Natural killer cell treated with Interleukin-12 subunit alpha and Interleukin-12 subunit beta and Interleukin-15 and Interleukin-18, amount 100 ng/mL, for 72 hours (primary cell): Measurements from ENCODE around the gene PLA2G1B. TPM values are rescaled to one million over a fixed set of nuclear protein-coding genes. Genes with fewer than 3 reads are reported as not detected.
"Not testable (repeated sequence)": the region's sequence is repeated elsewhere in the genome, so short reads cannot be mapped to it uniquely, and the experiment has no call there.

ENCODE experiments used
- ATAC-seq, 2 donors: fragments of 150-1000 bp; cut with Tn5 transposase in 1 of 2; sonication (Bioruptor Pico), chemical (Tn5 transposase) in 1 of 2; 2 replicates each; pipeline ENCODE4 v1.10.0; 2021
- DNase-seq: peaks from one replicate; pipeline ENCODE4 v3.0.0; 2022; ENCODE audit warnings: low spot score
- H3K27ac Mint-ChIP-seq, 2 donors: 1 replicate in 1 of 2; 2 replicates in 1 of 2; pipeline ENCODE4 v1.8.0; 2022; ENCODE audit warnings: mixed read lengths in 2 of 2, mild to moderate bottlenecking in 1 of 2, moderate library complexity in 1 of 2
- H3K27me3 Mint-ChIP-seq, 2 donors: 1 replicate in 1 of 2; 2 replicates in 1 of 2; pipeline ENCODE4 v1.8.0; 2022; ENCODE audit warnings: mixed read lengths in 2 of 2
- H3K36me3 Mint-ChIP-seq: one replicate; pipeline ENCODE4 v1.8.0; 2022; ENCODE audit warnings: mixed read lengths
- H3K4me1 Mint-ChIP-seq, 2 donors: 1 replicate in 1 of 2; 2 replicates in 1 of 2; pipeline ENCODE4 v1.8.0; 2022; ENCODE audit warnings: low read depth in 2 of 2, mixed read lengths in 2 of 2, mild to moderate bottlenecking in 1 of 2
- H3K4me3 Mint-ChIP-seq: one replicate; pipeline ENCODE4 v1.8.0; 2022; ENCODE audit warnings: mixed read lengths
- H3K9me3 Mint-ChIP-seq: 2 replicates; pipeline ENCODE4 v1.8.0; 2022; ENCODE audit warnings: mixed read lengths
- total RNA-seq, 2 donors: library from RNA; stranded (reverse); gene quantifications; one replicate each; pipeline ENCODE4 v1.2.3, GENCODE V29; 2022

PLA2G1B gene
- total RNA-seq, 2 donors from 2014 or later, result not detected

DNA sequence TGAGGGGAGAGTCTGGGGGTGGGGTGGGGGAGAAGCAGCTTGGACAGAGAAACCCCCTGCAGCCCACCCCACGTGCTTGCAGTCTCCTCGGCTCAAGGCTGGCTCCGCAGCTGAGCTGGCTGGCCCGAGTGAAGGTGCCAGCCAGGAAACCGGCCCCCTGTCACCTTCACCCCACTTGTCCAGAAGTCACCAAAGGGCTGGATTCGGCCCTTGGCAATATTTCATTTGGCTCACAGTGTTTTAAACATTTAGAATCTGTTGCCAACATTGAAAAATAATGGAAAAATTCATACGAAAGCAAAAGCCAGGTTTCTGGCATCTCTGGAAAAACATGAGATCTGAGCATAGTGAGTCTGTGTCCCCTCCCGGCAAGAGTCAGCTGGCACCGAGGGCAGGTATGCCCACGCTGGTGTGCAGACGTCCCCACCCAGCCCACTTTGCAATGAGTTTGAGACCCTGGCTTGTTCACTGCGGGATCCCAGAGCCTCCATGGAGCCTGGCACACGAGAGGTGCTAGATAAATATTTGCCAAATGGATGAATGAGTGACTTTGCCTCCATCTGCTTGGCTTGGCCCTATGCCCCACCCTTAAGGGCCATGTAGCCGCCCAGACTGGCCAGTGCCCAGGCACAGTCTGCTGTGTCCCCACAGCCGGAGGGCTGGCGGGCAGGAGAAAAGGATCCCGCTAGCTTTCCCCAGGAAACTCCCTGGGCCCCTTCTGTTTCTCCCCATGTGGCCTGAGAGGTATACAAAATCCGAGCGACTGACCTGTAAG is 23.2 kb upstream of the PLA2G1B start:
- Mint-ChIP-seq H3K4me1 (no peaks in the 10 kb centered on the region), H3K27me3 (peaks cover 0 to 3% of the 10 kb centered on the region in 2 donors), H3K9me3 (no peaks in the 10 kb centered on the region), H3K27ac (no peak overlapping the region), H3K36me3 (no peaks in the 10 kb centered on the region), H3K4me3 (no peak overlapping the region)
- DNase-seq (no peak), ATAC-seq (no peak)

DNA sequence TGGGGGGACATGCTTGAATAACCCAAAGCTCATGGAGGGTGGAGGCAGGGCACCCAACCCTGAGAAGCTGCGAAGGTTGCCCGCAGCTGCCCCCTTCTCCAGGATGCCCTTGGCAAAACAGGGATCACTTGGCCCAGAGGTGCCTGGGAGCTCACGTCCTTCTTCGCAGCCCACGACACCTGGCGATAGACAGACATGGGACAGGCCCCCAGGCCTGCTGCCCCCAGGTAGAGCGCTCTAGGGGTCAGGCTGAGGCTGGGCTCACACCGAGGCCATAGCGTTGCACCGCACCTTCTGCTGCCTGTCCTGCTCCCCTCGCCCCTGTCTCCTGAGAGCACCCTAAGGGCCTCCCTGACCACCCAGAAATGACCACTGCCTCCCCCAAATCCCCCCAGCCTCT is 20.2 kb upstream of the PLA2G1B start:
- Mint-ChIP-seq H3K36me3 (no peaks in the 10 kb centered on the region), H3K4me1 (no peaks in the 10 kb centered on the region), H3K9me3 (no peaks in the 10 kb centered on the region), H3K27ac (no peak overlapping the region), H3K4me3 (no peak overlapping the region), H3K27me3 (no peaks in the 10 kb centered on the region)
- ATAC-seq (no peak), DNase-seq (no peak)

DNA sequence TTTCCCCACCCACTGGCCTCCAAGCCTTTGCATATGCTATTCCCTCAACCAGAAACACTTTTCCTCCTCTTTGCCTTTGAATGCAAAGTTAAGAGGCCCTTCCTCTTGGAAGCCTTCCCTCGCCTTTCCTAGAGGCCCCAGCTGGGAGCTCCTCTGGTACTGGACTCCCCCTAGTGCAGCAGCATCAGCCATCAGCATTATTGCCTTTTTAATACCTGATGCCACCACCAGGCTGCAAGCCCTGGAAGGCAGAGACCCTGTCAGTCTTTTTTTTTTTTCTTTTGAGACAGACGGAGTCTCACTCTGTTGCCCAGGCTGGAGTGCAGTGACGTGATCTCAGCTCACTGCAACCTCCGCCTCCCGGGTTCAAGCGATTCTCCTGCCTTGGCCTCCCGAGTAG is 19.1 kb upstream of the PLA2G1B start:
- Mint-ChIP-seq H3K27ac (no peak overlapping the region), H3K36me3 (no peaks in the 10 kb centered on the region), H3K9me3 (no peaks in the 10 kb centered on the region), H3K4me3 (no peak overlapping the region), H3K27me3 (no peaks in the 10 kb centered on the region), H3K4me1 (no peaks in the 10 kb centered on the region)
- no peak for DNase-seq
- ATAC-seq, result no peak

DNA sequence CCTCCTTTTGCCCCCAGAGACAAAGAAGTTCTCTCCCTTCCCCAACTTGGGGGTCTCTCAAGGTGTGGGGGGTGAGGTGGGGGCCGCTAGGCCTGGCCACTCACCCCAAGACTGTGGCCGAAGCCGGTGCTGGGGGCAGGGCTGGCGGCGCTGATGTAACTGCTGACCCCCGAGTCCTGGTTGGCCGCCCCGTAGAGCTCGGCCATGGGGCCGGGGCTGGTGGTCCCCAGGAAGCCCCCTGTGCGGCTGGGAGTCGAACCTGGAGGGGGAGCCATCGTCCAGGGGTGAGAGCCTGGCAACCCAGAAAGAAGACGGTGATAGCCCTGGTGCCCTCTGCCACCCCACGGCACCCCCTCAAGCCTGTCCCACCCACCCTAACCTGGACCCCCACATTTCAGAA is 18.5 kb upstream of the PLA2G1B start:
- H3K4me3 Mint-ChIP-seq, result no peak overlapping the region
- no peak overlapping the region for H3K27ac Mint-ChIP-seq
- H3K9me3 Mint-ChIP-seq, result no peaks in the 10 kb centered on the region
- no peaks in the 10 kb centered on the region for H3K36me3 Mint-ChIP-seq
- no peak for DNase-seq
- ATAC-seq, result no peak
- no peaks in the 10 kb centered on the region for H3K27me3 Mint-ChIP-seq
- no peaks in the 10 kb centered on the region for H3K4me1 Mint-ChIP-seq

DNA sequence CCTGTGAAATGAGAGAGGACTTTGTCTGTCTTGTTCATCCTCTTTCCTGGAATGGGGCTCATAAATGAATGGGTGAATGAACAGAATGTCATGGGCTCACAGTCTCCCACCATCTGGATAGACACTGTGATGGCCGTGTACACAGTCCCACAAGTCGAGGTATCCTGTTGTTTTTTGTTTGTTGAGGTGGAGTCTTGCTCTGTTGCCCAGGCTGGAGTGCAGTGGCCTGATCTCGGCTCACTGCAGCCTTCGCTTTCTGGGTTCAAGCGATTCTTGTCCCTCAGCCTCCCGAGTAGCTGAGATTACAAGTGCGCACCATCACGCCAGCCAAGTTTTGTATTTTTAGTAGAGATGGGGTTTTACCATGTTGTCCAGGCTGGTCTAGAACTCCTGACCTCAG is 16.1 kb upstream of the PLA2G1B start:
- H3K4me3 Mint-ChIP-seq, result no peak overlapping the region
- H3K9me3 Mint-ChIP-seq, result no peaks in the 10 kb centered on the region
- no peak for DNase-seq
- no peaks in the 10 kb centered on the region for H3K4me1 Mint-ChIP-seq
- H3K27ac Mint-ChIP-seq, result no peak overlapping the region
- peaks cover 0 to under 1% of the 10 kb centered on the region in 2 donors for H3K27me3 Mint-ChIP-seq
- H3K36me3 Mint-ChIP-seq, result no peaks in the 10 kb centered on the region
- ATAC-seq, result no peak

DNA sequence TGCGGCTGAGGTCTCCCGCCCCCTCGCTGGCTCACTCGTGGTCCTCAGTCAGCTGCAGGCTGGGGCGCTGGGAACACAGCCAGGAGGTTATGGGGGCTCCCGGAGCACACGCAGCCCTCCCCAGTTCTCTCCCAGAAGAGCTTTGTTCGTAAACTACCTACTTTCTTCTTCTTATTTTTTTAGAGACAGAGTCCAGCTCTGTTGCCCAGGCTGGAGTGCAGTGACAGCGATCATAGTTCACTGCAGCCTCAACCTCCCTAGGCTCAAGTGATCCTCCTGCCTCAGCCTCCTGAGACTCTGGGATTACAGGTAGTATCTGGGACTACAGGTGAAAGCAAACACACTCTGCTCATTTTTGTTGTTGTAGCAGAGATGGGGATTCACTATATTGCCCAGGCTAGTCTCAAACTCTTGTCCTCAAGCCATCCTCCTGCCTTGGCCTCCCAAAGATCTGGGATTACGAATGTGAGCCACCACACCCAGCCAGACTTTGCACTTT is 15.5 kb upstream of the PLA2G1B start:
- ATAC-seq (no peak), DNase-seq (no peak)
- Mint-ChIP-seq H3K36me3 (no peaks in the 10 kb centered on the region), H3K9me3 (peaks cover under 1% of the 10 kb centered on the region), H3K4me1 (no peaks in the 10 kb centered on the region), H3K27me3 (peaks cover 0 to 3% of the 10 kb centered on the region in 2 donors), H3K27ac (no peak overlapping the region), H3K4me3 (no peak overlapping the region)

DNA sequence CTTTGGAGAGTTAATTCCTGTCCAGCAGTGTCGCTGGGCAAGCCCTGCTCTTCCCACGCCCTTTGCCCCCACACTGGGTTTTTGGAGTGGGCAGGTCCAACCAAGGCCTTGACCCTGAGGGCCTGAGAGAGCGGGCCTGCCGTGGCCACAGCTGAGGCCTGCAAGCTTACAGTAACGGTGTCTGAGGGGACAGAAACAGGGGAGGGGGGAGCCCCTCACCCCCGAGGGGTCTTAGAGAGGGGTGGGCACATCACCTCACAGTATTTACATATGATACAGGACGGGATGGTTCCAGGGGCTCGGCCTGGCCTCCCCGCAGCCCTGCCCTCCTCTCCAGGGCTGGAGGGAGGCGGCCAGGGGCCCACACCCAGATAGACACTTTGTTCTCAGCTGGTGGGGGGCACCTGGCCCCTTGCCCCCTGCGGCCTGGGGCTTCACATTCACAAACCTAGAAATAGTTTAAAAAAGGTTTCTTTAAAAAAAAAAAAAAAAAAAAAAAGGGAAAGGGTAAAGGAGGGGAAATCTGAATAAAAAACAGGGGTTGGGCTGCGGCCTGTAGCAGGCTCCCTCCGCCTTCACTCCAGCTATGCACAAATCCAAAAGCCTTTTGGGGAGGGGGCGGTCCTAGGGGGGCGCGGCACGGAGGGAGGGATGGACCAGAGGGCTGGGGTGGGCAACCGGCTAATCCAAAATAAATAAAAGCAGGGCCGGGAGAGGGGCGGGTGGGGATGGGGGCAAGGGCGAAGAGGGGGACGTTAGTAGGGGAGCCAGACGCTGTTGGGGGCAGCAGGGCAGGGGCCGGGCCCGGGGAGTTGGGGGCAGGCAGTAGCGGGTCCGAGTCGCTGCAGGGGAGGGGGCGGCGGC is 14.8 kb upstream of the PLA2G1B start:
- DNase-seq, result no peak

DNA sequence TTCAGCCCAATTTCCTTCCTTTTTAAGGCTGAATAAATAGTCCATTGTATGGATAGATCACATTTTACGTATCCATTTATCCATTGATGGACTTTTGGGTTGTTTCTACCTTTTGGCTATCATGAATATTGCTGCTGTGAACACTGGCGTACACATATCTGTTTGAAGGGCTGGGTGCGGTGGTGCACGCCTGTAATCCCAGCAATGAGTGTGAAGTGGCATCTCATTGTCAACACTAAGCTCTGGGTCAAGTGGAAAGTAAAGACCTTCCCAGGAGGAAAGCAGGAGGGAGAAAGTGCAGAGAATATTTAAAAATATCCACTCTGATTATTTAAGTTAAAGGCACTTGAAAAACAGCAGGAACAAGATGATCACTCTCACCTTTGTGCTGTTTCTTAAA is 11.7 kb upstream of the PLA2G1B start:
- Mint-ChIP-seq H3K9me3 (peaks cover 4% of the 10 kb centered on the region), H3K27ac (no peak overlapping the region), H3K27me3 (peaks cover 0 to 7% of the 10 kb centered on the region in 2 donors), H3K36me3 (peaks cover 9% of the 10 kb centered on the region), H3K4me3 (no peak overlapping the region), H3K4me1 (peaks cover 0 to 6% of the 10 kb centered on the region in 2 donors)
- DNase-seq, result no peak
- no peak for ATAC-seq

More for the DNA sequence above, 14.8 kb upstream of the PLA2G1B start:
- H3K27ac Mint-ChIP-seq, result no peak overlapping the region
- no peak for ATAC-seq
- H3K4me1 Mint-ChIP-seq, result no peaks in the 10 kb centered on the region
- peaks cover 6% of the 10 kb centered on the region for H3K36me3 Mint-ChIP-seq
- H3K27me3 Mint-ChIP-seq, result peaks cover 0 to 7% of the 10 kb centered on the region in 2 donors
- H3K4me3 Mint-ChIP-seq, result no peak overlapping the region
- peaks cover 4% of the 10 kb centered on the region for H3K9me3 Mint-ChIP-seq

DNA sequence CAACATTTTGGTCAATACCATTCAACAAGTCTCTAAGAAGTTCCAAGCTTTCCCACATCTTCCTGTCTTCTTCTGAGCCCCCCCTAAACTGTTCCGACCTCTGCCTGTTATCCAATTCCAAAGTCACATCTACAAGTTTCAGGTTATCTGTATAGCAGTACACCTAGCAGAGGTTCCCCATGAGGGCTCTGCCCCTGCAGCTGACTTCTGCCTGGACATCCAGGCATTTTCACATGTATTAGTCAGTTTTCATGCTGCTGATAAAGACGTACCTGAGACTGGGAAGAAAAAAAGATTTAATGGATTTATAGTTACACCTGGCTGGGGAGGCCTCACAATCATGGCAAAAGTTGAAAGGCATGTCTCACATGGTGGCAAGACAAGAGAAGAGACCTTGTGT is 10.2 kb upstream of the PLA2G1B start:
- no peak overlapping the region for H3K4me3 Mint-ChIP-seq
- H3K9me3 Mint-ChIP-seq, result peaks cover 4% of the 10 kb centered on the region
- H3K27ac Mint-ChIP-seq, result no peak overlapping the region
- H3K4me1 Mint-ChIP-seq, result peaks cover 0 to 6% of the 10 kb centered on the region in 2 donors
- peaks cover 9% of the 10 kb centered on the region for H3K36me3 Mint-ChIP-seq
- no peak for ATAC-seq
- H3K27me3 Mint-ChIP-seq, result peaks cover 0 to 7% of the 10 kb centered on the region in 2 donors
- DNase-seq, result no peak

DNA sequence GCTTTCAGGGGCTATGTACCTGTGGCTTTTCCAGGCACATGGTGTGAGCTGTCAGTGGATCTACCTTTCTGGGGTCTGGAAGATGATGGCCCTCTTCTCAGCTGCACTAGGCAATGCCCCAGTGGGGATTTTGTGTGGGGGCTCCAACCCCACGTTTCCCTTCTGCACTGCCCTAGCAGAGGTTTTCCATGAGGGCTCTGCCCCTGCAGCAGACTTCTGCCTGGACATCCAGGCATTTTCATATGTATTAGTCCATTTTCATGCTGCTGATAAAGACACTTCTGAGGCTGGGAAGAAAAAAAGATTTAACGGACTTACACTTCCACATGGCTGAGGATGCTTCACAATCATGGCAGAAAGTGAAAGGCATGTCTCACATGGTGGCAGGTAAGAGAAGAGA is 8.8 kb upstream of the PLA2G1B start:
- H3K9me3 Mint-ChIP-seq, ATAC-seq, H3K4me3 Mint-ChIP-seq, H3K4me1 Mint-ChIP-seq, DNase-seq, H3K27me3 Mint-ChIP-seq, H3K36me3 Mint-ChIP-seq, H3K27ac Mint-ChIP-seq: not testable (repeated sequence)

DNA sequence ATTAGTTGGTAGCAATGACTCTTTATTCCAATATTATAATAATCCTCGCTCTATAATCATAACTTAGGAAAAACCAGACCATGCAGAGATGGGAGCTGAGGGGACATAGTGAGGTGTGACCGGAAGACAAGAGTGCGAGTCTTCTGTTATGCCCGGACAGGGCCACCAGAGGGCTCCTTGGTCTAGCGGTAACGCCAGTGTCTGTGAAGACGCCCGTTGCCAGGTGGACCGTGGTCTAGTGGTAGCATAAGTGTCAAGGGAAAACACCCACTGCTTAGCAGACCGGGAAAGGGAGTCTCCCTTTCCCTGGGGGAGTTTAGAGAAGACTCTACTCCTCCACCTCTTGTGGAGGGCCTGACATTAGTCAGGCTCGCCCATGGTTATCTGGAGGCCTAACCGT is 7.9 kb upstream of the PLA2G1B start:
- ATAC-seq, H3K4me1 Mint-ChIP-seq, H3K36me3 Mint-ChIP-seq, H3K4me3 Mint-ChIP-seq, H3K9me3 Mint-ChIP-seq, H3K27ac Mint-ChIP-seq, H3K27me3 Mint-ChIP-seq: not testable (repeated sequence)
- peak; percentile 13 for DNase-seq

DNA sequence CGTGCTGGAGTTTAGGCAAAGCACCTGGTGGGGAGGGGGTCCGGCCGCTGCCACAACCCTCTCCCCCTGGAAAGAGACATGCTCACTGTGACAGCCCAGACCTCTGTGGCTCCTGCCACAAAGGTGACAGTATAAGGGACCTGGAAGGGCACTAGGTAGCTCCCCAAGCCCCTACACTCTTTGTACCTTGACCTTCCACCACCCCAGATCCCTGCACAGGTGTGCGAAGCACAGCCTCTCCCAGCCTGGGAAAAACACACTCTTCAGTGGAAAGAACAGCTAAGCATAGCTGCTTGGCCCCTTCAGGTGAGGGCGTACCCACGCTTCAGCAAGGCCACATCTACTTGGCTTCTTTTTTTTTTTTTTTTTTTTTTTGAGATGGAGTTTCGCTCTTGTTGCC is 4.9 kb upstream of the PLA2G1B start:
- no peak for DNase-seq
- Mint-ChIP-seq H3K27me3 (no peaks in the 10 kb centered on the region), H3K36me3 (peaks cover 4% of the 10 kb centered on the region)

DNA sequence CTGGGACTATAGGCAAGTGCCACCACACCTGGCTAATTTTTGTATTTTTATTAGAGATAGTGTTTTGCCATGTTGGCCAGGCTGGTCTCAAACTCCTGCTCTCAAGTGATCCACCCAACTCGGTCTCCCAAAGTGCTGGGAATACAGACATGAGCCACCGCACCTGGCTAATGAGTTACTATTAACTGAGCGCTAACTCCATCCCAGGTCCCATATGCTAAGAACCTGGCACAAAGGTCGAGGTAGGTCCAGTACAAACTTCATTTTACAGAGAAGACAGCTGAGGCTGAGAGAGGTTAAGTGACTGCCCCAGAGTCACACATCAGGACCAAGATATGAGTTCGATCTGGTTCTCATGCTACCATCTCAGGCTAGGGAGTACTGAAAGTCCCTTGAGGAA is 4.5 kb upstream of the PLA2G1B start:
- no peak overlapping the region for H3K4me3 Mint-ChIP-seq
- no peaks in the 10 kb centered on the region for H3K9me3 Mint-ChIP-seq
- DNase-seq (no peak), ATAC-seq (no peak)
- H3K27ac Mint-ChIP-seq, result no peak overlapping the region
- peaks cover 0 to 6% of the 10 kb centered on the region in 2 donors for H3K4me1 Mint-ChIP-seq
- no peaks in the 10 kb centered on the region for H3K36me3 Mint-ChIP-seq
- no peaks in the 10 kb centered on the region for H3K27me3 Mint-ChIP-seq

More for the DNA sequence above, 4.9 kb upstream of the PLA2G1B start:
- Mint-ChIP-seq H3K4me3 (no peak overlapping the region), H3K4me1 (peaks cover 0 to 6% of the 10 kb centered on the region in 2 donors), H3K9me3 (no peaks in the 10 kb centered on the region), H3K27ac (no peak overlapping the region)
- ATAC-seq, result no peak

DNA sequence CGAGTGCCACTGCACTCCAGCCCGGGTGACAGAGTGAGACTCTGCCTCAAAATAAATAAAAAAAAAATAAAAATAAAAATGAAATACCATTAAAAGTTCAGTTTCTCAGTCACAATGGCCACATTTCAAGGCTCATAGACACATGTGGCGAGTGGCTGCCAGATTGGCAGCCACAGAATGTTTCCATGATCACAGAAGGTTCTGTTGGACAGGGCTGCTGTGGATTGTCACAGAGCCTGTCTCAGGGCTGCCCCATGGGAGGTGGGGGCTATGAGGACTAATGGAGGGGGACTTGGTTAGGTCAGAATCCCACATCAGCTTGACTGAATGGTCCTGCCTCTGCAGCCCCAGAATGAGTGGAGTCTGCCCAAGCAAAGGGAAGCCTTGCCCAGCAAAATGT is 3.8 kb upstream of the PLA2G1B start:
- Mint-ChIP-seq H3K36me3 (no peaks in the 10 kb centered on the region), H3K9me3 (no peaks in the 10 kb centered on the region), H3K27ac (no peak overlapping the region), H3K4me3 (no peak overlapping the region), H3K27me3 (no peaks in the 10 kb centered on the region), H3K4me1 (peaks cover 0 to 6% of the 10 kb centered on the region in 2 donors)
- ATAC-seq (no peak), DNase-seq (no peak)
